GM12873 (cell line): ENCODE data around the gene TEDC1.

Experiments
- CTCF ChIP-seq: IDR thresholded peaks from 2 replicates; pipeline ENCODE4 v1.5.1; 2012; ENCODE audit warnings: low read depth, mild to moderate bottlenecking, moderate library complexity, low read length, control low read depth; ENCODE audit not compliant: insufficient read depth; ENCODE audit errors: missing control alignments

Gene TEDC1

GRCh38 chr14:105447651-105448640, 43.1 kb upstream of the TEDC1 start:
- no peak for TF ChIP-seq CTCF

GRCh38 chr14:105448706-105449111, 42.3 kb upstream of the TEDC1 start:
- peak; percentile 82 for TF ChIP-seq CTCF

- no peak for TF ChIP-seq CTCF
These were observed 41.5 kb upstream of the TEDC1 start for GRCh38 chr14:105449276-105450122.

- no peak for TF ChIP-seq CTCF
These were observed 40.9 kb upstream of the TEDC1 start for GRCh38 chr14:105450123-105450505.

GRCh38 chr14:105450864-105451720, 40.0 kb upstream of the TEDC1 start:
- no peak for TF ChIP-seq CTCF

GRCh38 chr14:105452963-105453362, 38.1 kb upstream of the TEDC1 start:
- TF ChIP-seq CTCF, result no peak
